ENCODE results near the gene CLMP.

CLMP gene

GRCh38 chr11:123213307-123213771 lies 18.3 kb upstream of the CLMP start (continued):
- TF ChIP-seq PRDM10 (tag by site-specific recombination; IDR thresholded peaks at IDR 0.05), result no peak
- TF ChIP-seq ZNF629 (tag by site-specific recombination; IDR thresholded peaks at IDR 0.05), result peak; percentile 71
- TF ChIP-seq YY1 (tag by site-specific recombination; IDR thresholded peaks at IDR 0.05), result no peak
- peak; percentile 84 for TF ChIP-seq ZXDB (tag by site-specific recombination; IDR thresholded peaks at IDR 0.05)
- TF ChIP-seq IKZF3 (tag by site-specific recombination; IDR thresholded peaks at IDR 0.05), result peak; percentile 74
- TF ChIP-seq ZNF76 (tag by site-specific recombination; IDR thresholded peaks at IDR 0.05; ENCODE audit: borderline replicate concordance, low read depth), result no peak
- TF ChIP-seq GLIS1 (tag by site-specific recombination; IDR thresholded peaks at IDR 0.05), result no peak
- TF ChIP-seq SP3 (tag by site-specific recombination; IDR thresholded peaks at IDR 0.05), result no peak
- no peak for TF ChIP-seq ZNF350 (tag by site-specific recombination; IDR thresholded peaks at IDR 0.05)
- no peak for TF ChIP-seq ZNF792 (tag by site-specific recombination; IDR thresholded peaks at IDR 0.05)
- no peak for TF ChIP-seq ZNF266 (tag by site-specific recombination; IDR thresholded peaks at IDR 0.05; ENCODE audit: low read depth)
- no peak for TF ChIP-seq ZNF777 (tag by site-specific recombination; IDR thresholded peaks at IDR 0.05; ENCODE audit: borderline replicate concordance)
- no peak for TF ChIP-seq ZNF544 (tag by site-specific recombination; IDR thresholded peaks at IDR 0.05)
- peak; percentile 97 for TF ChIP-seq ZNF843 (tag by site-specific recombination; IDR thresholded peaks at IDR 0.05)
- peak; percentile 34; the same call in 1 of the 2 replicates for TF ChIP-seq ZBTB11 (tag by site-specific recombination; conservative IDR thresholded peaks at IDR 0.05; ENCODE audit: low read depth)
- no peak for TF ChIP-seq ZNF529 (tag by site-specific recombination; IDR thresholded peaks at IDR 0.05; ENCODE audit: insufficient replicate concordance)
- TF ChIP-seq TCF7L2 (IDR thresholded peaks at IDR 0.05; ENCODE audit: borderline replicate concordance, low read depth, low read length), result peak; percentile 98
- TF ChIP-seq SCRT2 (tag by site-specific recombination; IDR thresholded peaks at IDR 0.05), result peak; percentile 95
- TF ChIP-seq ZNF791 (tag by site-specific recombination; IDR thresholded peaks at IDR 0.05), result no peak
- TF ChIP-seq ZBTB1 (tag by site-specific recombination; IDR thresholded peaks at IDR 0.05), result no peak
- TF ChIP-seq ZNF510 (tag by site-specific recombination; IDR thresholded peaks at IDR 0.05; ENCODE audit: insufficient replicate concordance), result no peak
- TF ChIP-seq ZNF426 (tag by site-specific recombination; IDR thresholded peaks at IDR 0.05), result no peak
- TF ChIP-seq ZNF394 (tag by site-specific recombination; IDR thresholded peaks at IDR 0.05; ENCODE audit: borderline replicate concordance), result peak; percentile 51; the same call in 1 of the 2 replicates
- no peak for TF ChIP-seq ZNF292 (tag by site-specific recombination; IDR thresholded peaks at IDR 0.05; ENCODE audit: borderline replicate concordance, low read depth)
- TF ChIP-seq HOXC10 (CRISPR knock-in tag; IDR thresholded peaks at IDR 0.05), result no peak
- TF ChIP-seq PATZ1 (tag by site-specific recombination; IDR thresholded peaks at IDR 0.05), result peak; percentile 35; the same call in 1 of the 2 replicates
- no peak for TF ChIP-seq ZNF140 (tag by site-specific recombination; IDR thresholded peaks at IDR 0.05)
- TF ChIP-seq ZNF10 (tag by site-specific recombination; IDR thresholded peaks at IDR 0.05), result peak; percentile 43; the same call in 1 of the 2 replicates
- no peak for TF ChIP-seq SALL2 (tag by site-specific recombination; IDR thresholded peaks at IDR 0.05; ENCODE audit: borderline replicate concordance)
- peak; percentile 73; the same call in 1 of the 2 replicates for TF ChIP-seq OVOL3 (tag by site-specific recombination; IDR thresholded peaks at IDR 0.05)
- no peak for TF ChIP-seq PBX3 (CRISPR knock-in tag; IDR thresholded peaks at IDR 0.05)
- peak; percentile 44; the same call in 1 of the 2 replicates for TF ChIP-seq ZSCAN23 (tag by site-specific recombination; IDR thresholded peaks at IDR 0.05)
